Transverse colon (tissue), 4 donors: Measurements from ENCODE around the gene CYP2J2. TPM values are rescaled to one million over a fixed set of nuclear protein-coding genes. Genes with fewer than 3 reads are reported as not detected.
"Not testable (repeated sequence)": the region's sequence is repeated elsewhere in the genome, so short reads cannot be mapped to it uniquely, and the experiment has no call there.

Source experiments
- DNase-seq: peaks from one replicate; pipeline ENCODE4 v3.0.0-alpha.2; 2019
- H3K27ac ChIP-seq, 4 donors: fragments of 200-600 bp; sonication (generic); 2 replicates each; pipeline ENCODE4 v1.5.1; 2016 to 2018; ENCODE audit warnings: inconsistent platforms in 4 of 4
- H3K27me3 ChIP-seq: fragments of 200-600 bp; sonication (generic); 2 replicates; pipeline ENCODE4 v1.5.1; 2017; ENCODE audit warnings: inconsistent platforms
- H3K36me3 ChIP-seq, 4 donors: fragments of 200-600 bp; sonication (generic); 2 replicates each; pipeline ENCODE4 v1.5.1; 2017 to 2019; ENCODE audit warnings: inconsistent platforms in 4 of 4
- H3K4me1 ChIP-seq, 4 donors: fragments of 200-600 bp; sonication (generic); 2 replicates each; pipeline ENCODE4 v1.5.1; 2017 to 2020; ENCODE audit warnings: inconsistent platforms in 4 of 4
- H3K4me3 ChIP-seq, 4 donors: fragments of 200-600 bp; sonication (generic); 1 replicate in 1 of 4; 2 replicates in 3 of 4; pipeline versions ENCODE4 v1.5.1 to v1.6.1; 2017 to 2019; ENCODE audit warnings: inconsistent platforms in 4 of 4
- H3K9me3 ChIP-seq, 2 donors: fragments of 200-600 bp; sonication (generic); 2 replicates each; pipeline ENCODE4 v1.5.1; 2017 to 2019; ENCODE audit warnings: inconsistent platforms in 2 of 2
- EP300 ChIP-seq: sonication (generic); formaldehyde crosslinking; IDR thresholded peaks from one replicate; pipeline ENCODE4 v1.6.1; 2017; ENCODE audit warnings: antibody characterized with exemption, low read depth
- POLR2A ChIP-seq: fragments of 450-650 bp; IDR thresholded peaks from one replicate; pipeline ENCODE4 v1.6.1; 2016; ENCODE audit warnings: antibody characterized with exemption, mild to moderate bottlenecking, moderate library complexity
- POLR2AphosphoS5 ChIP-seq, 3 donors: sonication (generic); formaldehyde crosslinking; IDR thresholded peaks; one replicate each; pipeline ENCODE4 v1.6.1; 2016; ENCODE audit warnings: antibody characterized with exemption in 3 of 3
- WGBS, 2 donors: methylation state at CpG; one replicate each; pipeline ENCODE4 v1.1.5; 2018; ENCODE audit warnings: low coverage in 1 of 2; 5-methylcytosine and 5-hydroxymethylcytosine counted together
- in situ Hi-C, 4 donors: fragments of 200-750 bp; cut with MboI; loops; one replicate each; pipeline versions ENCODE4 v1.15.0 to v1.15.1; 2017; ENCODE audit warnings: low sequenced_read_pairs in 3 of 4, low pct_ligation_motif_present in 1 of 4, low pct_unique_long_range_greater_than_20kb in 1 of 4
- intact Hi-C: fragments of 100-400 bp; cut with DNase I; formaldehyde crosslinking; loops from one replicate; pipeline ENCODE4 v1.15.1; 2023; ENCODE audit warnings: low total_unique reads
- total RNA-seq, 4 donors: library from RNA; depleted of rRNA; stranded (reverse); fragments of >200 nt; gene quantifications; one replicate each; pipeline ENCODE4 v1.1.0, GENCODE V29; 2016
- TF ChIP-seq, protein P1 (sequence below), 5 experiments: fragments of 200-600 bp in 3 of 5; fragments of 450-650 bp in 2 of 5; sonication (generic) in 3 of 5; IDR thresholded peaks; 1 replicate in 2 of 5; 2 replicates in 3 of 5; pipeline ENCODE4 v1.5.1; 2016 to 2017; ENCODE audit warnings: antibody characterized with exemption in 5 of 5, inconsistent platforms in 3 of 5, mild to moderate bottlenecking in 2 of 5, moderate library complexity in 1 of 5

CYP2J2 gene
- total RNA-seq, 4 donors from 2014 or later, result 21.7 to 61.9 (median 42.5) TPM

DNA sequence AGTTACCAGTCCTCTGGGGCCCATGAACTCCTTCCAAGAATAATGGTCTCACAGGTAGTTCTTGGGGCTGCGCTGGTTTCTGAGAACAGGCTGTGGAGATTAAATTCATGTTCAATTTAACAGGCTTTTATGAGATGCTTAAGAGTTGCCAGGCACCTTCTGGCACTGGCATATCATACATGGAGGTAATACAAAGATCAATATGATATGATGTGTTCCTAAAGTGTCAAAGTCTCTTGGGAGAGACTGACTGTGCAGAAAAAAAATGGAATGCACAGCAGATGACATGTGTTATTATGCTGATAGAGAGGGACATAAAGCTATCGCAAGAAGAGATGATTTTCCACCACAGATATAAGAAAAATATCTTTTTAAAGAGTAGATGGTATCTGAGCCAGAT lies 6.8 kb downstream of the CYP2J2 start:
- in situ Hi-C loops (no loop called here), intact Hi-C loops (no loop called here)
- no peaks in the 10 kb centered on the region for H3K36me3 ChIP-seq
- H3K4me3 ChIP-seq, result no peak overlapping the region
- peaks cover under 1 to 10% of the 10 kb centered on the region in 2 donors for H3K9me3 ChIP-seq
- TF ChIP-seq, protein P1, sequence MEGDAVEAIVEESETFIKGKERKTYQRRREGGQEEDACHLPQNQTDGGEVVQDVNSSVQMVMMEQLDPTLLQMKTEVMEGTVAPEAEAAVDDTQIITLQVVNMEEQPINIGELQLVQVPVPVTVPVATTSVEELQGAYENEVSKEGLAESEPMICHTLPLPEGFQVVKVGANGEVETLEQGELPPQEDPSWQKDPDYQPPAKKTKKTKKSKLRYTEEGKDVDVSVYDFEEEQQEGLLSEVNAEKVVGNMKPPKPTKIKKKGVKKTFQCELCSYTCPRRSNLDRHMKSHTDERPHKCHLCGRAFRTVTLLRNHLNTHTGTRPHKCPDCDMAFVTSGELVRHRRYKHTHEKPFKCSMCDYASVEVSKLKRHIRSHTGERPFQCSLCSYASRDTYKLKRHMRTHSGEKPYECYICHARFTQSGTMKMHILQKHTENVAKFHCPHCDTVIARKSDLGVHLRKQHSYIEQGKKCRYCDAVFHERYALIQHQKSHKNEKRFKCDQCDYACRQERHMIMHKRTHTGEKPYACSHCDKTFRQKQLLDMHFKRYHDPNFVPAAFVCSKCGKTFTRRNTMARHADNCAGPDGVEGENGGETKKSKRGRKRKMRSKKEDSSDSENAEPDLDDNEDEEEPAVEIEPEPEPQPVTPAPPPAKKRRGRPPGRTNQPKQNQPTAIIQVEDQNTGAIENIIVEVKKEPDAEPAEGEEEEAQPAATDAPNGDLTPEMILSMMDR (IDR thresholded peaks at IDR 0.05), result no peak
- TF ChIP-seq POLR2AphosphoS5 (IDR thresholded peaks at IDR 0.05) (no peak), POLR2A (no peak), EP300 (no peak)
- no peak for DNase-seq
- peaks cover 0 to 17% (median 0%) of the 10 kb centered on the region in 4 donors for H3K4me1 ChIP-seq
- no peak overlapping the region for H3K27ac ChIP-seq
- 82 to 85% methylated on average over 1 to 2 of the region's 2 CpGs for WGBS, 2 donors
- H3K27me3 ChIP-seq, result no peaks in the 10 kb centered on the region

DNA sequence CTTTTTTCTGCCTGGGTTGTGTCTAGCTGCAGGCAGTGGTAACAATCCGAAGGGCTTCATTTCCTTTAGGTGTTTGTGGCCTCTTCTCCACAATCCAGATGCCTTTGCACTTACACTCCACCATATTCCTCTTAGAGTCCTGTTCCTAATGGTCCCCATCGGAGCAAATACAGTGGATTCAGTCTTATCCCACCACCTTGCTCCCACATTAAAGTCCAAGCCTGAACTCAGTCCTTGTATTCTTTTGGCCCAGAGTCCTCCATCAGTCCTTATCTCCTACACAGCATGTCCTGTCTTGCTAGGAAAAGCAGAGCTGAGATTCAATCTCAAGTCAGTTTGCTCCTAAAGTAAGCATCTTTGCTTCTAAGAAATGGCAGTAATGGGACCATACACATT lies 8.8 kb downstream of the CYP2J2 start:
- WGBS, 2 donors, result 82 to 86% methylated on average over 2 of the region's 2 CpGs

DNA sequence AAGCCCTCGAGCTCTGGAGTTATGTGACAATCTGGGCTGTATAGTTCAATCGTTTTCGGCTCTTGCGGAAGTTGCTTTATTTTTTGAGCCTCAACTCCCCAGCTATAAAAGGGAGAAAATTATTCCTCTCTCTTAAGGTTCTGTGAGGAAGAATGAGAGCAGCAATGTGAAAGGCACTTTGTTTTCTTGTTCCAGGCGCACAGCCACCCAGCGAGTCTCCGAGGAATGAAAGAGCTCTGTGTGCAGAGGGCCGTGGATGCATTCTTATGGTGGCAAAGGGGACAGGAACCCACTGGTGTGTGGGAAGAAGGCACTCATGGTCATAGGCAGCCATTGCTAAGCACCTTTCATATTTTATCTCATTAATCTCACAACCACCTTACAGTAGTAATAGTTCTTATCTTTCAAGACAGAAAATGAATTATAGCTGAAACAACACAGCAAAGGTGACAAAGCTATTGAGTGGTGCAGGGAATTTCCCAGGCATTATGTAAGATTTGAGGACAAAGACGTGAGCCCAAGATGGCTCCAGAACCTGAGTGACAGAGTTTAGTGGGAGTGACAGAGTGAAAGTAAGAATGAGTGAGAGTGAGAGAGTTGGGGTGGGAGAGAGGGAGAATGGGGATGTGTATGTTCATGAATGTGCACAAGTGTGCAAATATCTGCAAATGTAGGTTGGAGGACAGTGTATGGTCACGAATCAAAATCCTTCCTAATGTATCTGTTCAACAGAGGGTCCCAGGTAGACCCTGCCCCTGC lies 9.4 kb downstream of the CYP2J2 start:
- no peak overlapping the region for H3K27ac ChIP-seq
- H3K4me1 ChIP-seq, result peaks cover 0 to 17% (median 0%) of the 10 kb centered on the region in 4 donors
- no peaks in the 10 kb centered on the region for H3K9me3 ChIP-seq
- in situ Hi-C loops, result no loop called here
- no peaks in the 10 kb centered on the region for H3K27me3 ChIP-seq
- TF ChIP-seq POLR2A (no peak), EP300 (no peak), POLR2AphosphoS5 (IDR thresholded peaks at IDR 0.05) (no peak)
- TF ChIP-seq, protein P1 (IDR thresholded peaks at IDR 0.05), result no peak
- no peak overlapping the region for H3K4me3 ChIP-seq
- WGBS, 2 donors, result 89 to 90% methylated on average over 9 to 10 of the region's 10 CpGs
- no peak for DNase-seq
- intact Hi-C loops, result no loop called here
- no peaks in the 10 kb centered on the region for H3K36me3 ChIP-seq

More for the DNA sequence above, 8.8 kb downstream of the CYP2J2 start:
- in situ Hi-C loops, result no loop called here
- DNase-seq, result no peak
- Histone ChIP-seq H3K27ac (no peak overlapping the region), H3K36me3 (no peaks in the 10 kb centered on the region), H3K4me1 (peaks cover 0 to 17% (median 0%) of the 10 kb centered on the region in 4 donors), H3K4me3 (no peak overlapping the region), H3K27me3 (no peaks in the 10 kb centered on the region), H3K9me3 (no peaks in the 10 kb centered on the region)
- TF ChIP-seq EP300 (no peak), POLR2A (no peak), POLR2AphosphoS5 (IDR thresholded peaks at IDR 0.05) (no peak)
- TF ChIP-seq, protein P1 (IDR thresholded peaks at IDR 0.05), result no peak
- intact Hi-C loops, result no loop called here

DNA sequence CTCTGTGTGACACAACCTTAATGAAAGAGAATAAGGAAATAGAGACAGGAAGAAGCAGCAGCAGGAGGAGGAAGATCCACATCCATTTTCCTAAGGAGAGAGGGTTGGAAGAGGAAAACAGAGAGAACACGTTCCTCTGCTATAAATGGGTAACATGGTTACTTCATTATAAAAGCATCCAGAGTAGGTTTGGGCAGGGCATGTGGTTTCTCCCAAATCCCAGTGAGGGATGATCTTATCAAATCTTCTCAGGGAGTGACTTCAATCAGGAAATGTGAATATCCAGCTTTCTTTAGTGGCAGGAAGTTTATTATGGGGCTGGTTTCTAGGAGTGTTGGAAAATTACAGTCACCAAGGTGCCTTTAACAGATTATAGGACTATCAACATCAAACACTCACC lies 11.1 kb downstream of the CYP2J2 start:
- DNase-seq, result no peak
- Histone ChIP-seq H3K9me3 (no peaks in the 10 kb centered on the region), H3K4me1 (peaks cover 0 to 17% (median 0%) of the 10 kb centered on the region in 4 donors), H3K27me3 (no peaks in the 10 kb centered on the region), H3K27ac (no peak overlapping the region), H3K36me3 (no peaks in the 10 kb centered on the region), H3K4me3 (no peak overlapping the region)
- WGBS, 2 donors, result 59 to 78% methylated on average over 1 of the region's 1 CpG
- intact Hi-C loops (no loop called here), in situ Hi-C loops (no loop called here)
- no peak for TF ChIP-seq POLR2A
- no peak for TF ChIP-seq EP300
- TF ChIP-seq, protein P1 (IDR thresholded peaks at IDR 0.05), result no peak
- no peak for TF ChIP-seq POLR2AphosphoS5 (IDR thresholded peaks at IDR 0.05)

DNA sequence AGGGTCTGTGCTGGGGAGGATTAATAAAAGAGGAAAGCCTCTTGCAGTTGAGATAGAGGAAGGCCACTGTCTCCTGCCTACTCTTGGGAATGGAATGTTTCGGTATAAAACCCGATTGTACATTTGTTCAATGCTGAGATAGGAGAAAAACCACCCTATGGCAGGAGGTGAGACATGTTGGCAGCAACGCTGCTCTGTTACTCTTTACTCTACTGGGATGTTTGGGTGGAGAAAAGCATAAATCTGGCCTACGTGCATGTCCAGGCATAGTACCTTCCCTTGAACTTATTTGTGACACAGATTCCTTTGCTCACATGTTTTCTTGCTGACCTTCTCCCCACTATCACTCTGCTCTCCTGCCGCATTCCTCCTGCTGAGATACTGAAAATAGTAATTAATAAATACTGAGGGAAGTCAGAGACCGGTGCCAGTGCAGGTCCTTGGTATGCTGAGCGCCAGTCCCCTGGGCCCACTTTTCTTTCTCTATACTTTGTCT lies 11.7 kb downstream of the CYP2J2 start:
- H3K27ac ChIP-seq, H3K4me3 ChIP-seq, in situ Hi-C loops, H3K27me3 ChIP-seq, H3K9me3 ChIP-seq, intact Hi-C loops, H3K36me3 ChIP-seq, DNase-seq: not testable (repeated sequence)
- peaks cover 0 to 16% (median 0%) of the 10 kb centered on the region in 4 donors for H3K4me1 ChIP-seq
- WGBS, 2 donors, result 91 to 96% methylated on average over 4 to 7 of the region's 7 CpGs
